H1 (cell line): ENCODE data around the gene HHIP. TPM values are rescaled to one million over a fixed set of nuclear protein-coding genes. Genes with fewer than 3 reads are reported as not detected.

Source experiments
- CTCF ChIA-PET: fragments of 300-600 bp; sonication (Branson Sonifier 250); formaldehyde crosslinking; loops from one replicate; lab custom pipeline; 2021; ENCODE audit not compliant: partially characterized antibody; lab: Charles Lee
- POLR2A ChIA-PET: fragments of 300-600 bp; sonication (Branson Sonifier 250); formaldehyde crosslinking; loops from one replicate; lab custom pipeline; 2021; ENCODE audit warnings: inconsistent platforms; ENCODE audit not compliant: partially characterized antibody; lab: Charles Lee
- DNase-seq, 2 experiments: peaks; one replicate each; pipeline versions ENCODE4 v3.0.0 to v3.0.0-alpha.2; 2010 to 2022; ENCODE audit warnings: low spot score in 2 of 2, low read depth in 1 of 2, mixed read lengths in 1 of 2
- FAIRE-seq: peaks from 2 replicates; lab custom pipeline; 2011; peaks lifted over from hg19 to GRCh38; lab: Jason Lieb, UNC
- H2AFZ ChIP-seq: 2 replicates; pipeline ENCODE4 v1.8.1; 2012; ENCODE audit warnings: low read length, inconsistent platforms
- H2AK5ac ChIP-seq: 2 replicates; pipeline ENCODE4 v1.6.1; 2013; ENCODE audit warnings: low read depth, low read length
- H2BK120ac ChIP-seq: replicated peaks from 2 replicates; pipeline ENCODE3; 2013; ENCODE audit warnings: low read depth, low read length, inconsistent platforms
- H2BK12ac ChIP-seq: 2 replicates; pipeline ENCODE4 v1.6.1; 2013; ENCODE audit warnings: low read depth, low read length
- H2BK15ac ChIP-seq: 2 replicates; pipeline ENCODE4 v1.6.1; 2013; ENCODE audit warnings: low read length
- H2BK20ac ChIP-seq: 2 replicates; pipeline ENCODE4 v1.6.1; 2013; ENCODE audit warnings: low read length
- H2BK5ac ChIP-seq: 2 replicates; pipeline ENCODE4 v1.6.1; 2013; ENCODE audit warnings: low read depth, low read length
- H3K14ac ChIP-seq: 2 replicates; pipeline ENCODE4 v1.6.1; 2013; ENCODE audit warnings: inconsistent platforms; ENCODE audit not compliant: insufficient read length
- H3K18ac ChIP-seq: 2 replicates; pipeline ENCODE4 v1.6.1; 2013; ENCODE audit warnings: low read length; ENCODE audit errors: extremely low read depth
- H3K23ac ChIP-seq: 2 replicates; pipeline ENCODE4 v1.6.1; 2013; ENCODE audit warnings: inconsistent platforms; ENCODE audit not compliant: insufficient read length
- H3K23me2 ChIP-seq: 2 replicates; pipeline ENCODE4 v1.6.1; 2013; ENCODE audit warnings: low read depth, low read length
- H3K27ac ChIP-seq: 2 replicates; pipeline ENCODE4 v1.6.1; 2011; ENCODE audit warnings: low read depth, low read length, inconsistent platforms
- H3K27me3 ChIP-seq, 4 experiments: replicated peaks in 1 of 4; 1 replicate in 1 of 4; 2 replicates in 3 of 4; pipeline versions ENCODE4 v1.6.1 to v1.8.1; 2011 to 2013; ENCODE audit warnings: low read length in 3 of 4, mild to moderate bottlenecking in 3 of 4, inconsistent platforms in 2 of 4, mixed read lengths in 2 of 4, moderate library complexity in 1 of 4; ENCODE audit not compliant: control insufficient read depth in 3 of 4, insufficient read depth in 3 of 4; ENCODE audit errors: extremely low read depth in 1 of 4
- H3K36me3 ChIP-seq, 4 experiments: 2 replicates each; pipeline versions ENCODE4 v1.6.1 to v1.8.1; 2011 to 2013; ENCODE audit warnings: mild to moderate bottlenecking in 4 of 4, low read length in 3 of 4, moderate library complexity in 2 of 4, control low read depth in 1 of 4, inconsistent platforms in 1 of 4; ENCODE audit not compliant: insufficient read depth in 4 of 4, control insufficient read depth in 2 of 4
- H3K4ac ChIP-seq: replicated peaks from 2 replicates; pipeline ENCODE3; 2013; ENCODE audit warnings: low read length, low read depth, mixed read lengths, inconsistent platforms; ENCODE audit not compliant: insufficient read length
- H3K4me1 ChIP-seq, 4 experiments: replicated peaks in 1 of 4; 1 replicate in 1 of 4; 2 replicates in 3 of 4; pipeline versions ENCODE4 v1.6.1 to v1.8.1; 2011 to 2013; ENCODE audit warnings: low read length in 3 of 4, inconsistent platforms in 2 of 4, mixed read lengths in 1 of 4; ENCODE audit not compliant: insufficient read depth in 4 of 4, control insufficient read depth in 3 of 4
- H3K4me2 ChIP-seq, 2 experiments: 2 replicates each; pipeline versions ENCODE4 v1.6.1 to v1.8.1; 2011 to 2013; ENCODE audit warnings: low read depth in 2 of 2, low read length in 2 of 2, control low read depth in 1 of 2, inconsistent platforms in 1 of 2, mild to moderate bottlenecking in 1 of 2; ENCODE audit not compliant: insufficient read depth in 1 of 2
- H3K4me3 ChIP-seq, 4 experiments: fragments of 200-600, 300-600 bp in 1 of 4; sonication (generic), shearing (Covaris generic), sonication (Bioruptor Twin) in 1 of 4; 2 replicates each; pipeline versions ENCODE4 v1.5.1 to v1.8.1; 2011 to 2016; ENCODE audit warnings: low read length in 4 of 4, low read depth in 3 of 4, control low read depth in 2 of 4, inconsistent platforms in 2 of 4, mild to moderate bottlenecking in 2 of 4, mixed read lengths in 1 of 4, moderate library complexity in 1 of 4; ENCODE audit not compliant: insufficient read depth in 2 of 4; ENCODE audit errors: extremely low read depth in 1 of 4
- H3K56ac ChIP-seq: replicated peaks from 2 replicates; pipeline ENCODE3; 2013; ENCODE audit warnings: low read depth, mild to moderate bottlenecking, mixed read lengths, low read length, inconsistent platforms; ENCODE audit not compliant: insufficient read length
- H3K79me1 ChIP-seq: 2 replicates; pipeline ENCODE4 v1.6.1; 2013; ENCODE audit warnings: low read depth, low read length, control low read depth
- H3K79me2 ChIP-seq, 2 experiments: 2 replicates each; pipeline versions ENCODE4 v1.6.1 to v1.8.1; 2012 to 2013; ENCODE audit warnings: low read length in 2 of 2, mild to moderate bottlenecking in 2 of 2, inconsistent platforms in 1 of 2; ENCODE audit not compliant: insufficient read depth in 2 of 2, control insufficient read depth in 1 of 2
- H3K9ac ChIP-seq, 4 experiments: replicated peaks in 1 of 4; 1 replicate in 1 of 4; 2 replicates in 3 of 4; pipeline versions ENCODE4 v1.6.1 to v1.8.1; 2011 to 2013; ENCODE audit warnings: low read depth in 3 of 4, low read length in 3 of 4, control low read depth in 2 of 4, mild to moderate bottlenecking in 2 of 4, moderate library complexity in 2 of 4, inconsistent platforms in 1 of 4; ENCODE audit errors: extremely low read depth in 1 of 4
- H3K9me3 ChIP-seq, 2 experiments: 2 replicates each; pipeline versions ENCODE4 v1.6.1 to v1.8.1; 2012 to 2013; ENCODE audit warnings: mild to moderate bottlenecking in 2 of 2, moderate library complexity in 2 of 2, control low read depth in 1 of 2, inconsistent platforms in 1 of 2, low read depth in 1 of 2, low read length in 1 of 2, mixed read lengths in 1 of 2; ENCODE audit not compliant: insufficient read depth in 2 of 2
- H4K20me1 ChIP-seq, 2 experiments: replicated peaks in 1 of 2; 2 replicates each; pipeline versions ENCODE3 to v1.8.1; 2011 to 2013; ENCODE audit warnings: inconsistent platforms in 2 of 2, low read length in 2 of 2, mild to moderate bottlenecking in 1 of 2; ENCODE audit not compliant: insufficient read depth in 2 of 2, control insufficient read depth in 1 of 2
- H4K5ac ChIP-seq: 2 replicates; pipeline ENCODE4 v1.6.1; 2013; ENCODE audit warnings: low read length, low read depth, mixed read lengths, inconsistent platforms; ENCODE audit not compliant: insufficient read length
- H4K8ac ChIP-seq: 2 replicates; pipeline ENCODE4 v1.8.0; 2013; ENCODE audit warnings: mild to moderate bottlenecking, moderate library complexity, low read length, inconsistent platforms; ENCODE audit not compliant: insufficient read depth; ENCODE audit errors: extremely low read depth
- H4K91ac ChIP-seq: replicated peaks from 2 replicates; pipeline ENCODE3; 2013; ENCODE audit warnings: low read length, mixed read lengths, inconsistent platforms; ENCODE audit not compliant: insufficient read length
- CEBPB ChIP-seq: IDR thresholded peaks from 2 replicates; pipeline ENCODE4 v1.6.1; 2012; ENCODE audit warnings: low read depth, low read length
- NANOG ChIP-seq: IDR thresholded peaks from 2 replicates; pipeline ENCODE4 v1.6.1; 2011; ENCODE audit warnings: low read length, low read depth, mild to moderate bottlenecking, inconsistent platforms; ENCODE audit not compliant: insufficient read depth, poor library complexity, severe bottlenecking
- POLR2AphosphoS5 ChIP-seq: IDR thresholded peaks from 2 replicates; pipeline ENCODE4 v1.6.1; 2011; ENCODE audit warnings: low read depth, low read length
- RBBP5 ChIP-seq: IDR thresholded peaks from 2 replicates; pipeline ENCODE4 v1.7.1; 2012; ENCODE audit warnings: low read depth, mild to moderate bottlenecking, inconsistent platforms, low read length, moderate library complexity, borderline replicate concordance
- SP1 ChIP-seq: IDR thresholded peaks from 2 replicates; pipeline ENCODE4 v1.6.1; 2011; ENCODE audit warnings: low read depth, low read length
- SP4 ChIP-seq: IDR thresholded peaks from 2 replicates; pipeline ENCODE4 v1.6.1; 2012; ENCODE audit warnings: low read length, inconsistent platforms
- WGBS, 2 experiments: shearing (Covaris generic) in 1 of 2; methylation state at CpG; one replicate each; pipeline versions ENCODE4 v1.1.6 to v1.1.7; 2013 to 2015; ENCODE audit warnings: low lambda C conversion rate in 2 of 2, mixed read lengths in 2 of 2, inconsistent platforms in 1 of 2, low coverage in 1 of 2, missing lambda C conversion rate in 1 of 2; ENCODE audit not compliant: insufficient replicate concordance in 2 of 2, insufficient coverage in 1 of 2, insufficient read length in 1 of 2; ENCODE audit errors: extremely low coverage in 1 of 2, missing lambda C conversion rate in 1 of 2; 5-methylcytosine and 5-hydroxymethylcytosine counted together
- polyA plus RNA-seq, 7 experiments: library from polyadenylated mRNA; depleted of rRNA in 3 of 7; stranded (reverse) in 5 of 7; unstranded in 2 of 7; fragments of >200 nt in 5 of 7; fragments of 200-250 nt in 2 of 7; gene quantifications; 1 replicate in 5 of 7; 2 replicates in 1 of 7; 4 replicates in 1 of 7; pipeline versions ENCODE4 v1.2.1 to v1.2.3, GENCODE V29; 2011 to 2013; ENCODE audit warnings: missing spikeins in 2 of 7, mixed read lengths in 2 of 7
- total RNA-seq: library from RNA; stranded (reverse); fragmentation: NEBNext Ultra II Directional; extraction: Animal tissue kit (Norgen Biotek cat#: 25700); gene quantifications from 2 replicates; pipeline ENCODE4 v1.2.1, GENCODE V29; 2021

Gene HHIP
- total and polyA plus RNA-seq, 2 of the 8 experiments (the other 6 are each of a cell fraction or from before 2014, with no cell fraction given), result 0.05 to 1.3 TPM

DNA sequence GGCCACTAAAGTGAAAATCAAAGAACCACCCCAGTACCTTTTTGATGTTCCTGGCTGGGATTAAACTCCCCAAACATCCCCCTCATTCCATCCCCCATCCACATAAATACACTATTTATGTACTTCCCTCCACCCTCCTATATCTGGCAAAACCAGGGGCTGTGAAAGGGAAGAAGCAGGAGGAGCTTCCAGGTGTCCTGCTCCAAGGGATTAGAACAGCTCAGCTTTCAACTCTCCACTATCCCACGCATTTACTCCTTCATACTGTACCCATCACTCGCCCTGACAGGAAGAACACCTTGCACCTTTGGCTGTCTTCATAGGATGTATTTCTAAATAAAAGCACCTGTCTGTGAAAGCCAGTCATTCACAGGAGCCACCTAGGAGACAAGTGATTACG is 140.0 kb downstream of the HHIP start:
- no peaks in the 10 kb centered on the region for H3K27me3 ChIP-seq
- no peak overlapping the region for H3K23ac ChIP-seq
- no peak overlapping the region for H2AK5ac ChIP-seq
- no peak overlapping the region for H3K18ac ChIP-seq
- DNase-seq (no peak), FAIRE-seq (no peak)
- H4K20me1 ChIP-seq, result no peaks in the 10 kb centered on the region
- ChIA-PET CTCF (interaction anchor here (0.7 to 1.3 kb wide), 3 partner anchors 20 to 172 kb away, joined by 3 to 4 read pairs (median 3); no protein-coding TSS in a partner anchor), POLR2A (no interaction called here)
- H3K4me1 ChIP-seq, result no peaks in the 10 kb centered on the region
- H4K91ac ChIP-seq, result no peak overlapping the region
- H3K14ac ChIP-seq, result no peak overlapping the region
- H2BK15ac ChIP-seq, result no peak overlapping the region
- H3K27ac ChIP-seq, result no peak overlapping the region
- H3K23me2 ChIP-seq, result no peaks in the 10 kb centered on the region
- H3K4ac ChIP-seq, result no peak overlapping the region
- no peak overlapping the region for H2BK20ac ChIP-seq
- H3K36me3 ChIP-seq, result no peaks in the 10 kb centered on the region
- H4K5ac ChIP-seq, result no peak overlapping the region
- H2AFZ ChIP-seq, result no peak overlapping the region
- H3K4me3 ChIP-seq, result no peak overlapping the region
- no peak overlapping the region for H2BK120ac ChIP-seq
- H2BK12ac ChIP-seq, result no peak overlapping the region
- H3K79me2 ChIP-seq, result no peaks in the 10 kb centered on the region
- H3K79me1 ChIP-seq, result no peaks in the 10 kb centered on the region
- no peak overlapping the region for H2BK5ac ChIP-seq
- H3K56ac ChIP-seq, result no peak overlapping the region
- H3K9me3 ChIP-seq, result 0 out of 4 replicates have a peak, but pooled peaks cover 0 to 2% of the 10 kb centered on the region in 2 experiments
- H3K9ac ChIP-seq, result no peak overlapping the region
- no peak overlapping the region for H3K4me2 ChIP-seq
- WGBS, 2 experiments, result 87% methylated on average over 3 of the region's 3 CpGs; no CpG with 5 or more reads in 1 of the 2 experiments
- no peak overlapping the region for H4K8ac ChIP-seq
- TF ChIP-seq CEBPB, result no peak
- no peak for TF ChIP-seq RBBP5
- no peak for TF ChIP-seq POLR2AphosphoS5
- no peak for TF ChIP-seq SP1
- no peak for TF ChIP-seq NANOG
- TF ChIP-seq SP4, result no peak
